8988T (cell line): ENCODE data around the gene STK32C.
"Not testable (repeated sequence)": the region's sequence is repeated elsewhere in the genome, so short reads cannot be mapped to it uniquely, and the experiment has no call there.

Experiments used
- DNase-seq: peaks from one replicate; pipeline ENCODE4 v3.0.0; 2011

The STK32C gene

DNA sequence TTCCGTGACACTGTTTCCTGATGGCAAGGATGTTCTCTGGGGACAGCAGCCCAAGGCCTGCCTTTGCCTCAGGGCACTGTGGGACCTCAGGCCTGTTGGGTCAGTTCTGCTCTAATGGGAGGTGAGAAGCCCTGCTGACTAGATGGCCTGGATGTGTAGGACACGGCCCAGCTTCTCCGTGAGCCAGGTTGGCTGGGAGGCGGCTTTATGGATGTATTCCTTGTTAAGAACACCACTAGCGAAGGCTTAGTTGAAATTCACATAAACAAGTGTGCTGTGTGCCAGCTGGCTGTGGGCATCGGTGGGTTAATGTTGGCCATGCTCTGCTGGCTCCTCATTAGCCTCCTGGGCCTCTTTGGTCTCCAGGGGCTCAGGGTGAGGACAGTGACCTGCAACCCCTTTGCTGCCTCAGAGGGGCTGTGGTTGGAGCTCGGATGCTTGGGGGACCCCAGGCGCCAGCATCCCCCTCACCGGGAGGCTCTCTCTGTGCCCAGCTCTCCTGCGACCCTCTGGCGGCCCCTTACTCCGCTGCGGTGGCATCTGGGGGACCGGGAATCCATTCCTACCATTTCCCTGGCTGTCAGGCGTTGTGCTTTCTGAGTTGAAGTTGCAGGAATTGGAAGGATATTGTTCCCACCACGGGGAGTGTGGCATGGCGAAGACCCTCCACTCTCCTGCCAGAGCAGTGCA lies 143.8 kb downstream of the STK32C start:
- DNase-seq, result no peak

DNA sequence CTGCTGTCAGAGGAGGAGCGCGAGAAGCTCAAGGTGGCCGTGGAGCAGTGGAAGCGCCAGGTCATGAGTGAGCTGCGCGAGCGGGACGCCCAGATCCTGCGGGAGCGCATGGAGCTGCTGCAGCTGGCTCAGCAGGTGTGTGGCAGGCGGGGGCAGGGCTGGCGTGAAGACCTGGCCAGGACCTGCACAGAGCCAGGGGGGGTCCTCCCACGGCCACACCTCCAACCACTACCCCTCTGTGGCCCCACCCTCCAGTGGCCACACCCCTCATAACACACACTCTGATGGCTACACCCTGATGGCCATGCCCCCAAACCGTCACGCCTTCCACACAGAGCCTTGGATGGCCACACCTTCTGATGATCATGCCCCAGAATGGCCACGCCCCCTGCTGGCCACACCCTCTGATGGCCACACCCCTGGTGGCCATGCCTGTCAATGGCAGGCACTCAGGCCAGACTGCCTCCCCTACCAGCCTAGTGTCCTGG lies 144.4 kb downstream of the STK32C start:
- peak; percentile 96 for DNase-seq

GRCh38 chr10:132162590-132163277 lies 145.0 kb downstream of the STK32C start:
- DNase-seq, result no peak

DNA sequence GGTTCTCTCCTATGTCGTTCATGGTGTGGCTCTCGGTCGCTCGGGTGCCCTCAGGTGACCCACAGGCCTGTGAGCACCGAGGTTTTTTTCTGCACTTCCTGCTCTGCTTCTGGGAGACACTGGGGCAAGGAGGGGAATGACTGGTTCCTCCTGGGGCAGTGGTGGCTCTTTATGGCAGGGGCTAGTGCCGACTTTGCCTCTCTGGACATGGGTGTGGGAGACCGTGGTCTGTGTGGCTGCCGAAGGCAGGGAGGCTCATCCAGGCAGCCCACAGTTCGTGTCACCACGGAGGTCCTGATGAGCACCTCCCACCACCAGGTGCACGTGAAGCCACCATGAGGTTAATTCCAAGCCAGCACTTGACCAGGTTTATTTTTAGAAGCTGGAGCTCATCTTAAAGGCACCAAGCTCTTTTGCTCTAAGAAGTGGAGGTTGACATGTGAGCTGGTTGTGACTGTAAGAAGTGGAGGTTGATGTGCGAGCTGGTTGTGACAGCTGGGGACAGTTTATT lies 145.7 kb downstream of the STK32C start:
- no peak for DNase-seq

GRCh38 chr10:132160834-132161622 lies 146.7 kb downstream of the STK32C start:
- not testable (repeated sequence) for DNase-seq

GRCh38 chr10:132160231-132160630 lies 147.5 kb downstream of the STK32C start:
- DNase-seq, result not testable (repeated sequence)

- not testable (repeated sequence) for DNase-seq
These were observed 148.2 kb downstream of the STK32C start for GRCh38 chr10:132159302-132160230.

GRCh38 chr10:132158823-132159222 lies 148.9 kb downstream of the STK32C start:
- no peak for DNase-seq

- DNase-seq, result no peak
These were observed 149.5 kb downstream of the STK32C start for GRCh38 chr10:132158122-132158741.
